NCI-H345 treated with DMSO at 0.1 percent for 48 hours (cell line): Measurements from ENCODE around the gene L3MBTL3.

Experiments
- DNase-seq: peaks from one replicate; lab custom pipeline; 2025; ENCODE audit not compliant: unreplicated experiment; lab: John Stamatoyannopoulos, UW

L3MBTL3 gene

GRCh38 chr6:130026859-130027258 lies 8.5 kb downstream of the L3MBTL3 start:
- DNase-seq = no peak

GRCh38 chr6:130027948-130028347 lies 9.6 kb downstream of the L3MBTL3 start:
- no peak for DNase-seq

GRCh38 chr6:130029163-130029562 lies 10.8 kb downstream of the L3MBTL3 start:
- DNase-seq = no peak

GRCh38 chr6:130032758-130033340 lies 14.5 kb downstream of the L3MBTL3 start:
- no peak for DNase-seq

GRCh38 chr6:130033949-130034348 lies 15.6 kb downstream of the L3MBTL3 start:
- no peak for DNase-seq

- no peak for DNase-seq
Observed at GRCh38 chr6:130034378-130035146, 16.2 kb downstream of the L3MBTL3 start.

GRCh38 chr6:130035211-130035610 lies 16.8 kb downstream of the L3MBTL3 start:
- DNase-seq = no peak

GRCh38 chr6:130037207-130037811 lies 18.9 kb downstream of the L3MBTL3 start:
- no peak for DNase-seq

- no peak for DNase-seq
Observed at GRCh38 chr6:130041594-130041993, 23.2 kb downstream of the L3MBTL3 start.

- no peak for DNase-seq
Observed at GRCh38 chr6:130043344-130043743, 25.0 kb downstream of the L3MBTL3 start.

GRCh38 chr6:130045622-130046021 lies 27.2 kb downstream of the L3MBTL3 start:
- DNase-seq = no peak

- no peak for DNase-seq
Observed at GRCh38 chr6:130046671-130047070, 28.3 kb downstream of the L3MBTL3 start.

GRCh38 chr6:130047088-130047995 lies 29.0 kb downstream of the L3MBTL3 start:
- no peak for DNase-seq

GRCh38 chr6:130050230-130050629 lies 31.8 kb downstream of the L3MBTL3 start:
- DNase-seq = no peak

- DNase-seq = no peak
Observed at GRCh38 chr6:130054725-130055124, 36.3 kb downstream of the L3MBTL3 start.

- no peak for DNase-seq
Observed at GRCh38 chr6:130055271-130055670, 36.9 kb downstream of the L3MBTL3 start.

GRCh38 chr6:130057495-130057894 lies 39.1 kb downstream of the L3MBTL3 start:
- no peak for DNase-seq

- DNase-seq = no peak
Observed at GRCh38 chr6:130063806-130064205, 45.4 kb downstream of the L3MBTL3 start.

GRCh38 chr6:130065609-130066156 lies 47.3 kb downstream of the L3MBTL3 start:
- no peak for DNase-seq

- no peak for DNase-seq
Observed at GRCh38 chr6:130069485-130069884, 51.1 kb downstream of the L3MBTL3 start.

GRCh38 chr6:130070326-130070725 lies 51.9 kb downstream of the L3MBTL3 start:
- no peak for DNase-seq
